22Rv1 (cell line): ENCODE data around the gene FAM13B.
"Not testable (repeated sequence)": the region's sequence is repeated elsewhere in the genome, so short reads cannot be mapped to it uniquely, and the experiment has no call there.

Source experiments
- ZFX ChIP-seq: fragments of 450-650 bp; IDR thresholded peaks from 2 replicates; pipeline ENCODE4 v1.6.1; 2017; ENCODE audit warnings: antibody characterized with exemption, borderline replicate concordance
- TF ChIP-seq, protein P1 (sequence below): fragments of 450-650 bp; IDR thresholded peaks from 2 replicates; pipeline ENCODE4 v1.5.1; 2017; ENCODE audit warnings: mild to moderate bottlenecking

DNA sequence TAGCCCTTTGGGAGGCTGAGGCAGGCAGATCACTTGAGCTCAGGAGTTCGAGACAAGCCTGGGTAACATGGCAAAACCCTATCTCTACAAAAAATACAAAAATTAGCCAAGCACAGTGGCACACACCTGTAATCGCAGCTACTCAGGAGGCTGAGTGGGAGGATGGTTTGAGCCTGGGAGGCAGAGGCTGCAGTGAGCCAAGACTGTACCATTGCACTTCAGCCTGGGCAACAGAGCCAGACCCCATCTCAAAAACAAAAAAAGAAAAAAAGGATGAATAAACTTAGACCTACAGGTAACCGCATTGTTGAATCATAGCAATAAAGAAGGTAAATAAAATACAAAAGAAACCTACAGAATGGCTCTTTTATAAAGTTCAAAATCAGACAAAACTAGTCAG, 12.4 kb upstream of the FAM13B start:
- TF ChIP-seq, protein P1, sequence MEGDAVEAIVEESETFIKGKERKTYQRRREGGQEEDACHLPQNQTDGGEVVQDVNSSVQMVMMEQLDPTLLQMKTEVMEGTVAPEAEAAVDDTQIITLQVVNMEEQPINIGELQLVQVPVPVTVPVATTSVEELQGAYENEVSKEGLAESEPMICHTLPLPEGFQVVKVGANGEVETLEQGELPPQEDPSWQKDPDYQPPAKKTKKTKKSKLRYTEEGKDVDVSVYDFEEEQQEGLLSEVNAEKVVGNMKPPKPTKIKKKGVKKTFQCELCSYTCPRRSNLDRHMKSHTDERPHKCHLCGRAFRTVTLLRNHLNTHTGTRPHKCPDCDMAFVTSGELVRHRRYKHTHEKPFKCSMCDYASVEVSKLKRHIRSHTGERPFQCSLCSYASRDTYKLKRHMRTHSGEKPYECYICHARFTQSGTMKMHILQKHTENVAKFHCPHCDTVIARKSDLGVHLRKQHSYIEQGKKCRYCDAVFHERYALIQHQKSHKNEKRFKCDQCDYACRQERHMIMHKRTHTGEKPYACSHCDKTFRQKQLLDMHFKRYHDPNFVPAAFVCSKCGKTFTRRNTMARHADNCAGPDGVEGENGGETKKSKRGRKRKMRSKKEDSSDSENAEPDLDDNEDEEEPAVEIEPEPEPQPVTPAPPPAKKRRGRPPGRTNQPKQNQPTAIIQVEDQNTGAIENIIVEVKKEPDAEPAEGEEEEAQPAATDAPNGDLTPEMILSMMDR = not testable (repeated sequence)
- TF ChIP-seq ZFX = not testable (repeated sequence)
